GM18861 (cell line): ENCODE data around the gene NUDT21.
"Not testable (repeated sequence)": the region's sequence is repeated elsewhere in the genome, so short reads cannot be mapped to it uniquely, and the experiment has no call there.

ENCODE experiments used
- ATAC-seq: cut with Tn5 transposase; IDR thresholded peaks from one replicate; pipeline ENCODE4 v1.9.1; 2021; ENCODE audit not compliant: unreplicated experiment

NUDT21 gene

DNA sequence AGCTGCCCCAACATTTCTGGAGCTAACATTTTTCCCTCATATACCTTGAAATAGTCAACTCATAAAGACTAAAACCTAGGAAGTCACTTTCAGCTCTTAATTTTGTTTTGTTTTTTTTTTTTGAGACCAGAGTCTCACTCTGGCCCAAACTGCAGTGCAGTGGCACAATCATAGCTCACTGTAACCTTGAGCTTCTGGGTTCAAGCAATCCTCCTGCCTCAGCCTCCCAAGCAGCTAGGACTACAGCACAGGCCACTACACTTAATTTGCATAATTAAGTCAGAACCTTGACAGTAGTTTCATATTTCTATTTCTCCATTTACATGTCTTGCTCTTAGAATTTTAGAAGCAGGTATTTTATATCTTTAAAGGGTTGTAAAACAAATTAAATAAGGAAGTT lies 30.5 kb downstream of the NUDT21 start:
- no peak for ATAC-seq

DNA sequence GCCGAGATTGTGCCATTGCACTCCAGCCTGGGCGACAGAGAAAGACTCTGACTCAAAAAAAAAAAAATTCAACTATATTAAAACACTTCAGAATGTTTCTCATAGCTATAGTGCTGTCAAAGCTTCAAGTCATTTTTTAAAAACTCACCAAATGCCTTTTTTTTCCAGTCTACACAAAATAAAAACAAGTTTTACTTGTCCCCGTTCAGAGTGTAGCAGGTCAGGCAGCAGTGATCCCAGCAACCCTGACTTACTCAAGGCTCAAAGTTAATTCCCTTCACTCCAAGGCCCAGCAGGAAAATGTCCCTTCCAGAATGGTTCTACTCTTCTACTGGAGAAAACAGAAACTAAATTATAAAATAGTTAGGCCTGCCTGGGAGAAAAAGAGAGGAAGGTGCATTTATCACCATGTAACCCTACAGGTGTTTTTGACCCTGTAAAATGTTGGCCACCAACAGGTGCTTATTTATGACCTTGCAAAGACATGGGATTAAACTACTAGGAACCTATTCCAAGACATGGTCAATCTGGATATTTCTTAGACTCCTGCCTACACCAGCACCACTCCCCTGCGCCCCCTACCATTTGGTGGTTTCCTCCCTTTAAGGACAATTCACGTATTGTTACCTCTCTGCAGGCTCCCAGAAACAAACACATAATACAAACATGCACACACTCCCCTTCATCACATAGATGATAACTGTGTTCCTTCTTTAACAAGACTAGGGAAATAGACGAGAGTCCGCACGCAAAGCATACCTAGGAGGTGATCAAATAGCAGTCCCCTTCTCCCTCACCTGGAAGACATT lies 31.2 kb downstream of the NUDT21 start:
- ATAC-seq = no peak

DNA sequence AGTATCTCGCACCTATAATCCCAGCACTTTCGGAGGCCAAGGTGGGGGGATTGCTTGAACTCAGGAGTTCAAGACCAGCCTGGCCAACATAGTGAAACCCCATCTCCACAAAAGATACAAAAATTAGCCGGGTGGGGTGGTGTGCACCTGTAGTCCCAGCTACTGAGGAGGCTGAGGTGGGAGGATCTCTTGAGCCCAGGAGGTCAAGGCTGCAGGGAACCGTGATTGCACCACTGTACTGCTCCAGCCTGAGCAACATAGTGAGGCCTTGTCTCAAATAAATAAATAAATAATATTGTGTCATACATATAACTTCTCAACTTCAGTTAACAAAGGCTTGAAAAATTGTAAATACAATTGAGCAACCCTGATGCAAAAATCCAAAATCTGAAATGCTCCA lies 34.0 kb downstream of the NUDT21 start:
- ATAC-seq = no peak

DNA sequence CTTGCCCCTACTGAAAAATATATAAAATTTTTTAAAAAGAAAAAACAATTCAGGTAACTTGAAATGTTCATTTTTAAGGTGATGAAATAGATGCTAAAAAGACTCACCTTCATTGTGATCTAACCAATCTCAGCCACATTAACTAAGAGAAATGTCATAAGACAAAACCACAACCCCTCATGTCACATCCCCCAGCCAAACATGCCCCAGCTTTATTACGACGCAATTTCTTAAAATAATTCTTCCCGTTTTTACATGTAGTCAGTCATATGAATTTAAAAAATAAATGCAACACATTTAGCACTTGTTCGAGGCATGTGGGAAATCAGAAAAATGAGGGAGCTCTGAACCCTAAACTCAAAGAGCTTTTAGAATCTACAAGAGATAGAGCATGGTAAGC lies 35.3 kb downstream of the NUDT21 start:
- no peak for ATAC-seq

DNA sequence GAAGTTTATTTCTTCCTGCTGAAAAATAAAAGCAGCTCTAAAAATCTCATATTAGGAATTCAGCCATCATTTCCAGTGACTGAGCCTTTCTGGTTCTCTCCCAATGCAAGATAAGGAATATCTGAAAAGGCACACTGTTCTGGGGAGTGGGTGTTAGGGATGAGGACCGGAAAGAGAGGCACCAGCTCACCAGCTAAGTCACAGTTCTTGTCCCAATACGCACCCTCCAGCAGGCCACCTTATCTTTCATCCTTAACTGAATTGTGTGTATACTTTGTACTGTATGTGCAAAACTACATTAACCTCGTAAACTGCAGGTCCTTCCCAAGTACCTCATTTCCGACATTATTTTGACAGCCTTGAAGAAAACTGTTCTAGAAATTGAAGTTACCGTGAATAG lies 36.8 kb downstream of the NUDT21 start:
- ATAC-seq = no peak

DNA sequence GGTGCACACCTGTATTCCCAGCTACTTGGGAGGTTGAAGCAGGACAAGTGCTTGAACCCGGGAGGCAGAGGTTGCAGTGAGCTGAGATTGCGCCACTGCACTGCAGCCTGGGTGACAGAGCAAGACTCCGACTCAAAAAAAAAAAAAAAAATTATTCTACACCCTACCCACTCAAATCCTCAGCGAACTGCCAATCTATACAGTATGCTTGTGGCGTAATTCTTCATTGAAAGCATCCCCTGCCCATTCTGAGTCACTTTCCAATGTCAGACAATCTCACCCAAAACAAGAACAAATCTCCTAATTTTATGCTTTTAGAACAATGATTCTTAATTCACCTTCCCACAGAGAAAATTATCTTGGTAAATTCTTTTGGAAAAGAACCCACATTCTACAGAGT lies 37.8 kb downstream of the NUDT21 start:
- no peak for ATAC-seq

DNA sequence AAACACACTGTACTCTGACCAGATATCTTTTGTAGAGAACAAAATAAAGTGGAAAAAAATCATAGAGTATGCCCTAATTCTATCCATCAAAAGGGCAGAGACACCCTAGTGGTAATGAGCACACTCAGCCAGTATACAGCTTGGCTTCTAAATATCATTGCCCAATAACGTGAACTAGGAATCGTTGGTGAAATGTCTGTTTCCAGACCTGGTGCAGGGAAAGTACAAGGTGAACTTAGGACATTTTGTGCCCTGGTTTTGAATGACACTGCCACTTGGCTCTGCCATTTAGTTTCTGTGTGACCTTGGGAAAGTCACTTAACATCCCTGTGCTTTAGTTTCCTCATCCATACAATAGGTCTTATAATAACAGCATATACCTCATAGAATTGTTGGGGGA lies 39.5 kb downstream of the NUDT21 start:
- ATAC-seq = no peak

DNA sequence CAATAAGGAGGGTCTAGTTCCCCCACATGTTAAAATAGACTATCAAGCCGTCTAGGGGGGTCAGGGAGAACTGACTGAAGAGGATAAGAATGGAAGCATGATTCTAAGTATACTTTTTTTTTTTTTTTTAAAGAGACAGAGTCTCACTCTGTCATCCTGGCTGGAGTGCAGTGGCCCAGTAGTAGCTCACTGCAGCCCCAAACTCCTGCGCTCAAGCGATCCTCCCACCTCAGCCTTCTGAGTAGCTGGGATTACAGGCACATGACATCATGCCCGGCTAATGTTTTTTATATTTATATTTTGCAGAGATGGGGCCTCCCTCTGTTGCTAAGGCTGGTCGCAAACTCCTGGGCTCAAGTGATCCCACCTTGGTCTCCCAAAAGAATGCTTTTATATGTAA lies 40.0 kb downstream of the NUDT21 start:
- ATAC-seq = no peak

DNA sequence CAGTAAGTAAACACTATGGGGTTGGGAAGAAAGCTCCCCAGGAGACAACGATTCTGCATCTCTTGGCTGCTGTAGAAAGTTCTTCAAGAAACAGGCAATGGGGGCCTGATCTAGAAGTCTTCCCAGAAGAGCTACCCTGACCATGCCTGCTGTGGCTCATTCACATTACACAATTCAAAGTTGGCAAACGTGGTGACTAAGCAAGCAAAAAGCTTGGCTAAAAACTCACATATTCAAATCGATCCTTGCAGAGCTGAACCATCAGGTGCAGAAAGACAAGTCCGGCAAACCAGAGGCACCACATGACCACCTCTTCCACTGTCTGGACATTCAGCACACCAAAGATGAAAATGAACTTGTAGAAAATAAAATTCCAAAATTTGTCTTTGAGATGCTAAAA lies 41.9 kb downstream of the NUDT21 start:
- no peak for ATAC-seq

DNA sequence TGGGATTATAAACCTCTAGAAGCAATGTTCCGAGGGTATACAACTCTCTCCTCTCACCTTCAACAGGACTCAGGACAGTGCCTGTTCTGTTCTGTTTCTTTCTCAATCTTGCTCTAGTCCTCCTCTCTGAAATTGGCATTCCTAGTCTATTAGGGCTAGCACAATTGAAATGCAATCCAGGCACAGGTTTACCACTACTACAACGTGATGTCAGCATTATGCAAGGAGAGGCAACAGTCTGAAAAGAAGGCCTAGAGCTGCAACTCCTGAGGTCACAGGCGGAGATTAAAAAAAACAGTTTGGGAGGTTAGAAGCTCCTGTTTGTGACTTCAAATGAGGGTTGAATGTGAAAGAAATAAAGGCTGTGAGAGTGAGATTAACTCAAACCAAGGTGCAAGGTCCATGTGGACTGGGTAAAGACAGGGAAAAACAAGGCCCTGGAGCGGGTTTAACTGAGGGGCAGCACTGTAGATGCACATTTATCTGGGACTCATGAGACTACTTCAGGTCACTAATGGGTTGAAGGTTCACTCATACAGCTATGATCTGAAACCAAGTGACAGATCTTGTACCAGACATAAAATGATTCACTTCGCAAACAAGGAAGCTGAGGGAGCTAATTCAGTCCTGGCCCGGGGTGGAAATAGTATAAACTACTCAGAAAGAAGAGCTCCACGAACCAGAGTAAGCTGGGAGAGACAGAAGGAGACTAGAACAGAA lies 42.6 kb downstream of the NUDT21 start:
- no peak for ATAC-seq

DNA sequence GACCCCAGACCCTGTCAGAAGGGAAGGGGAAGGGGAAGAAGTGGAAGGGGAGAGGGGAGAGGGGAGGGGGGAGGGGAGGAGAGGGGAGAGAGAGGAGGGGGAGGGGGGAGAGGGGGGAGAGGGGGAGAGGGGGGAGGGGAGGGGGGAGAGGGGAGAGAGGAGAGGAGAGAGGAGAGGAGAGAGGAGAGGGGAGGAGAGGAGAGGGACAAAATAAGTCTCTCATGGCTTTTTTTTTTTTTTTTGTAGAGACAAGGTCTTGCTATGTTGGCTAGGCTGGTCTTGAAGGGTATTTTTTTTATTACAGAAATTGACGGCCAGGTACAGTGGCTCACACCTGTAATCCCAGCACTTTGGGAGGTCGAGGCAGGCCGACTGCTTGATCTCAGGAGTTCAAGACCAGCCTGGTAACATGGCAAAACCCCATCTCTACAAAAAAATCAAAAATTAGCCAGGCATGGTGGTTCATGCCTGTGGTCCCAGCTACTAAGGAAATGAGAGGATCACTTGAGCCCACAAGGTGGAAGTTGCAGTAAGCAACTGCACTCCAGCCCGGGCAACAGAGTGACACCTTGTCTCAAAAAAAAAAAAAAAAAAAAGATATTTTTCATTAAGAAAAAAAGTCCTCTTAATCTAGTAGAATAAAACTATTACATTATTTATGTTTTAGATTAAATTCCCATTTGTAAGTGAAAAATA lies 45.0 kb downstream of the NUDT21 start:
- no peak for ATAC-seq

DNA sequence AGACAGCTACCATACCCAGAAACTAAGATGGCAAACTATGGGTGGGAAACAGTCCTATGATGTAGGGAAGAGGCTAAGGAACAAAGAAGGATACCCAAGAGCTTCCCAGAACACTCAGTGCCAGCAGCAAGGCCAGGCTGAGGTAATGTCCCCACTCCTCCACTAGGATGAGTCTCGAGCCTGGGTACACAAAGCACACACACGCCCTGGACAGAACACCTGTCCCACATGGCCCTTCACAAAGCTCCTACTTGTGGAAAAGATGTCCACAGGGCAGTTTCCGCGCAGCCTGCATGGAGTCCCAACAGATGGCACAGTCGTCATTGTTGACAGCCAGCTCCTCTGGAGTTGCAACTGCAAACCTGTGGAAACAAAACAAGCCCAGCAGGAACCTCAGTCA lies 49.6 kb downstream of the NUDT21 start:
- ATAC-seq = no peak

DNA sequence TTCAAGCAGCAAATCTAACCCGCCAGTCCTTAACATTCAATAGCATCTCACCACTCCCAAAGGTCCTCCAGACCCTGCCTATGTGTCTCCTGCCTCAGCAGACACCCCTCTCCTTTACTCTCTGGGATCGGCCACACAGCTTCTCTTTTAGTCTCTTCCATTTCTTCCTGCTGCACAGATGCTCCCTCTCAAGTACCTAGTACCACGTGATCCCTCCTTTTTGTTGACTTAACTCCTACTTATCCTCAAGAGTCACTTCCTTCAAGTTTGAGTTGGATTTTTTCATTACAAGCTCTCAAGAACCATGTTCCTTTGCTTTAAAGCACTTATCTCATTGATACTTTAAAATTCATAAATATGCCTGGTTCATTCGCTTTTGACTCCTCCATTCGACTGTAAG lies 50.7 kb downstream of the NUDT21 start:
- ATAC-seq = no peak

DNA sequence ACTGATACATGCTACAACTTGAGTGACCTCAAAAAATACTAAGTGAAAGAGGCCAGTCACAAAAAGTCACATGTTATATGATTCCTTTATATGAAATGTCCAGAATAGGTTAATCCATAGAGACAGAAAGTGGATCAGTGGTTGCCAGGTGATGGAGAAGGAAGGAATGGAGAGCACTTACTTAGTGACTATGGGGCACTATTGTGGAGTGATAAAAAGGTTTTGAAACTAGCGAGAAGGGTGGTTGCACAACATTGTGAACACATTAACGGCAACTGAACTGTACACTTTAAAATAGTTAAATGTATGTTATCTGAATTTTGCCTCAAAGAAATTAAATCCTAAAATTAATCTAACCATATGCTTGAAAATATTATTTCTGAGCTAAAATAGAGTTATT lies 51.6 kb downstream of the NUDT21 start:
- ATAC-seq = no peak

DNA sequence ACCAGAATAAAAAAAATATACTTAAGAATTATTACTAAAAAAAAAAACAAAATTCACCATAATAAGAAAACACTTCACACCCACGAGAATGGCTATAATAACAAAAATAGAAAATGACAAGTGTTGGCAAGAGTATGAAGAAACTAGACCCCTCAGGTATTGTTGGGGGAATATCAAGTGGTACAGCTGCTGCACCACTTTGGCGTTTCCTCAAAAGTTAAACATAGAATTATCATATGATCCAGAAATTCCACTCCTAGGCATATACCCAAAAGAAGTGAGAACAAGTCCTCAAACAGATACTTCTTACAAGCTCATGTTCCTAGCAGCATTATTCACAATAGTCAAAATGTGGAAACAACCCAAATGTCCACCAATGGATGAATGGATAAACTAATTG lies 52.1 kb downstream of the NUDT21 start:
- no peak for ATAC-seq

DNA sequence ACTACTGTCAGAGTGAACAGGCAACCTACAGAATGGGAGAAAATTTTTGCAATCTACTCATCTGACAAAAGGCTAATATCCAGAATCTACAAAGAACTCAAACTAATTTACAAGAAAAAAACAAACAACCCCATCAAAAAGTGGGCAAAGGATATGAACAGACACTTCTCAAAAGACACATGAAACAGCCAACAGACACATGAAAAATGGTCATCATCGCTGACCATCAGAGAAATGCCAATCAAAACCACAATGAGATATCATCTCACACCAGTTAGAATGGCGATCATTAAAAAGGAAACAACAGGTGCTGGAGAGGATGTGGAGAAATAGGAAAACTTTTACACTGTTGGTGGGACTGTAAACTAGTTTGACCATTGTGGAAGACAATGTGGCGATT lies 54.4 kb downstream of the NUDT21 start:
- ATAC-seq = not testable (repeated sequence)

DNA sequence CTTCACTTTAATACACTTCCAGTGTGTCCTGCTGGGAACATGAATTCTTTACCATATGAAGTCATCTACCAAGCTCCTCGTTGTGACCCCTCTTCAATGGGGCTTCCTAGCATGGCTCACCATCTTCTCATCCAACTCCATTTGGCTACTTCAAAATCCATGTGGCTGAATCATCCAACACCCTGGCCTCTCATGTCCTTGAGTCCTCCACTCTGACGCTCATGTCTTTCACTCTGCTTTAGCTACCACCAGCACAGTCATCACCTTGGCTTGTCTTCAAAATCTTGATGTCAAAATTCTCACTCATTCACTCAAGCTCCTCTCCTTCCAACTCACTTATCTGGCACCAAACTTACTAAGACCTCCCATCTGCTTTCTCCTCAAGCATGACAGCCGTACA lies 61.6 kb downstream of the NUDT21 start:
- no peak for ATAC-seq

DNA sequence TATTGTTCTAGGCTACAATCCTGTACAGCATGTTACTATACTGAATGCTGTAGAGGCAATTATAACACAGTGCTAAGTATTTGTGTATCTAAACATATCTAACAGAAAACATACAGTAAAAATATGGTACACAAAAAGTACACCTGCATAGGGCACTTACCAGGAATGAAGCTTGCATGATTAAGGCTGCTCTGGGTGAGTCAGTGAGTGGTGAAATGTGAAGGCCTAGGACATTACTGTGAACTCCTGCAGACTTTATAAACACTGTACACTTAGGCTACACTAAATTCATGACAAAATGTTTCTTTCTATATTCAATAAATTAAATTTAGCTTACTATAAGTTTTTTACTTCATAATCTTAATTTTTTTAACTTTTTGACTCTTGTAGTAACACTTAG lies 62.9 kb downstream of the NUDT21 start:
- ATAC-seq = no peak

DNA sequence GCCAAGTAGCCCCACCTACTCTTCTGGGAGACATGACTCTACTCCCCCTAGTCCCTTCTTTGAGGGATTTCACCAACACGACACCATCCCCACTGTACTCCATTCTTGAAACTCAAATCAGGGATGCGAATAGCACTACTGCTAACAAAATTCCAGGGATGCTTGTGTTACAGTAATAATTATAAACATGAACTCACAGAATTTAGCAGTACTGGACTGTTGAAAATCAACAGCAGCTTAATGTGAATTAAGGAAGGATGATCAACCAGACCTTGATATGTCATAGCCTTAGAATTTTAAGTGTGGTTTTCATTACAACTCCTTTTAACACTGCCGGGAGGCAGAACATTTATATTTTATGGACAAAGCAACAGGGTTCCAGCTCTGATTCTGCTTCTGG lies 63.7 kb downstream of the NUDT21 start:
- no peak for ATAC-seq

DNA sequence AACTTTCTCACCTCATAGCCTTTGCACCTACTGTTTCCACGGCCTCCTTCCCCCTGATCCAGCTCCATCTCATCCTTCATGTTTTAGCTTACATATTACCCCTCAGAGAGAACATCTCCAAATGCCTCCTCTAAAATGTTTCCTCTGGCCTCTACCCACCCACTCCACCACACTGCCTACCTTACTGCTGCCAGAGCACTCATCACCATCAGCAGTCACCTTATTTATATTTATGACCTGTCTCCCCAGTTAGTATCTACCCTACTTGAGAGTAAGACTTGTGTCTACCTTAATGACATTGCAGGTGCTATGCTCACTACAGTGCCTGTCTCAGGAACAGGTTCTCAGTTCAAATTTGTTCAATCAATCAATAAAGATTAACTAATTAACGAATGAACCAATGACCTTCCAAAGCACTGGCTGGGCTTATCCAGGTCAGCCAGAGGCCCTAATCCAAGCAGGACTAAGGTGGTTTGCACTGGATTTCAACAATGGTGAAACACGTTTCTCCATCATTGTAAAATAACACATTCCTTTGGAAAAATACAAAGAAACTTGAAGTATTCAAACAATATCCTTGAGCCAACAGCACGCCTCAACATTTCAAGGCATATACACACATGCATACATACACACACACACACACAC lies 66.9 kb downstream of the NUDT21 start:
- no peak for ATAC-seq

DNA sequence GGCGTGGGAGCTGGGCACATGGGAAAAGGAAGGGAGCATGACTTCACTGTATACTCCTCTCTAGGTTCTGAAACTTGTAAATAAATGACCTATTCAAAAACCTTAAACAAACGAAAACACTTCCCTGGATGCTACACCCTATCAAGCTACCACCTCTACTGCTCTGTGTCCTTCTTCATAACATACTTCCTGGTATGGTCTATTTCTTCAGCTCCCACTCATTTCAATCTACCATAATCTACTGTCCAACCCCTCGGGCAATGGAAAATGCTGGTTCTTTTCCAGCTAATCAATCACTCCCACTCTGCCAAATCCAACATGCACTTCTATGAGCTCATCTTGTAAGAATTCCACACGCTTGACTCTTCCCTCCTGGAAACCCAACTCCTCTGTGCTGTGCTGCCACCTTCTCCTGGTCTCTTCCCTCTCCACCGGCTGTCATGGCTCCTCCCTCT lies 68.2 kb downstream of the NUDT21 start:
- no peak for ATAC-seq

DNA sequence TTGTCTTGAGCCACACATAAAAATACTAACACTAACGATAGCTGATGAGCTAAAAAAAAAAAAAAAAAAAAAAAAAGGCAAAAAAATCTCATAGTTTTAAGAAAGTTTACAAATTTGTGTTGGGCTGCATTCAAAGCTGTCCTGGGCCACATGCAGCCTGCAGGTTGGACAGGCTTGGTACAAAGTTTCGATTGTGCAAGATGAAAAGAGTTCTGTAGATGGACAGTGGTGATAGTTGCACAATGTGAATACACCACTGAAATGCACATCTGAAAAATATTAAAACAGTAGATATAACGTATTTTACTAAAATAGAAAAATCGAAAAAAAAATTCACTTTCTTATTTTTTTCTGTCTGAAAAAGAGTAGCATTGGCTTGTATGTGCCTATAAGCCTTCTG lies 68.7 kb downstream of the NUDT21 start:
- no peak for ATAC-seq
